ENCODE data around the gene ULK3.

GRCh38 chr15:74889883-74890664, 47.1 kb upstream of the ULK3 start, which contains the start of gene MPI:
- peak; percentile 96 for TF ChIP-seq POLR2A (IDR thresholded peaks at IDR 0.05; ENCODE audit: low read depth, low read length)
- no peak for TF ChIP-seq CTCF (IDR thresholded peaks at IDR 0.05; ENCODE audit: extremely low read depth in 1 of 2, insufficient read depth in 1 of 2, low read depth in 1 of 2, low read length in 2 of 2)
- no peak for TF ChIP-seq JUN (IDR thresholded peaks at IDR 0.05; ENCODE audit: borderline replicate concordance, insufficient read depth, insufficient read length, low read depth)
- no peak for TF ChIP-seq EZH2 (IDR thresholded peaks at IDR 0.05; ENCODE audit: borderline replicate concordance, low read depth, low read length, severe bottlenecking)

Measured in endothelial cell of umbilical vein (primary cell).